Tibial nerve (tissue), 4 donors: ENCODE results near the gene ACAD11. TPM values are rescaled to one million over a fixed set of nuclear protein-coding genes. Genes with fewer than 3 reads are reported as not detected.

ENCODE experiments used
- total RNA-seq, 4 donors: library from RNA; depleted of rRNA; stranded (reverse); fragments of >200 nt; gene quantifications; one replicate each; pipeline ENCODE4 v1.1.0, GENCODE V29; 2016

Gene ACAD11
- total RNA-seq, 4 donors from 2014 or later: 39.2 to 69.9 (median 59.4) TPM

Other genes with a start within 250 kb of the ACAD11 start
- gene DNAJC13, start 242.3 kb downstream of the ACAD11 start, total RNA-seq: 10 to 100 TPM; 43.3 to 62.8 (median 56.0) TPM
- 1 to 10 TPM in 1 of 4 donors, under 1 TPM in 2, not detected in 1; 0.22 to 1.0 (median 0.59) TPM for gene ACKR4, start 62.5 kb downstream of the ACAD11 start, total RNA-seq
- gene UBA5, start 520 bp upstream of the ACAD11 start, total RNA-seq: 10 to 100 TPM; 19.9 to 50.9 (median 34.4) TPM
- gene NPHP3, start 62.6 kb upstream of the ACAD11 start, total RNA-seq: 10 to 100 TPM; 52.2 to 92.9 (median 69.4) TPM